Spleen (tissue), 11 donors: ENCODE data around the gene HSPE1. TPM values are rescaled to one million over a fixed set of nuclear protein-coding genes. Genes with fewer than 3 reads are reported as not detected.

Experiments
- DNase-seq: peaks from one replicate; pipeline ENCODE4 v3.0.0-alpha.2; 2020
- H3K27ac ChIP-seq, 8 donors: fragments of 200-600 bp; sonication (generic) in 7 of 8; 1 replicate in 4 of 8; 2 replicates in 4 of 8; pipeline versions ENCODE4 v1.5.0 to v1.8.0; 2016 to 2021; ENCODE audit warnings: inconsistent platforms in 4 of 8, mild to moderate bottlenecking in 4 of 8, moderate library complexity in 1 of 8
- H3K27me3 ChIP-seq, 7 donors: fragments of 200-600 bp; sonication (generic) in 6 of 7; replicated peaks in 1 of 7; 1 replicate in 4 of 7; 2 replicates in 3 of 7; pipeline versions ENCODE4 v1.5.0 to v1.8.0; 2016 to 2021; ENCODE audit warnings: inconsistent platforms in 3 of 7, mild to moderate bottlenecking in 1 of 7
- H3K36me3 ChIP-seq, 6 donors: fragments of 200-600 bp; sonication (generic) in 5 of 6; 1 replicate in 4 of 6; 2 replicates in 2 of 6; pipeline versions ENCODE4 v1.5.0 to v1.8.0; 2016 to 2021; ENCODE audit warnings: inconsistent platforms in 2 of 6
- H3K4me1 ChIP-seq, 6 donors: fragments of 200-600 bp; sonication (generic) in 5 of 6; 1 replicate in 3 of 6; 2 replicates in 3 of 6; pipeline versions ENCODE4 v1.5.0 to v1.8.0; 2016 to 2021; ENCODE audit warnings: inconsistent platforms in 3 of 6
- H3K4me3 ChIP-seq, 8 donors: fragments of 200-600 bp; sonication (generic) in 7 of 8; 1 replicate in 4 of 8; 2 replicates in 4 of 8; pipeline versions ENCODE4 v1.5.0 to v1.8.0; 2016 to 2021; ENCODE audit warnings: inconsistent platforms in 4 of 8, mild to moderate bottlenecking in 4 of 8, moderate library complexity in 2 of 8
- H3K9me3 ChIP-seq, 8 donors: fragments of 200-600 bp; sonication (generic) in 7 of 8; 1 replicate in 4 of 8; 2 replicates in 4 of 8; pipeline versions ENCODE4 v1.5.0 to v1.8.0; 2016 to 2021; ENCODE audit warnings: inconsistent platforms in 4 of 8
- CTCF ChIP-seq, 11 experiments: fragments of 200-600 bp in 7 of 11; fragments of 450-650 bp in 4 of 11; sonication (generic) in 4 of 11; IDR thresholded peaks in 8 of 11; conservative IDR thresholded peaks in 3 of 11; 1 replicate in 7 of 11; 2 replicates in 4 of 11; pipeline versions ENCODE4 v1.4.0 to v1.8.0; 2016 to 2021; ENCODE audit warnings: antibody characterized with exemption in 11 of 11, inconsistent platforms in 4 of 11, mild to moderate bottlenecking in 1 of 11
- POLR2A ChIP-seq, 3 donors: fragments of 450-650 bp; IDR thresholded peaks; one replicate each; pipeline ENCODE4 v1.5.1; 2017; ENCODE audit warnings: antibody characterized with exemption in 3 of 3, mild to moderate bottlenecking in 1 of 3
- POLR2AphosphoS5 ChIP-seq, 3 donors: sonication (generic); formaldehyde crosslinking; IDR thresholded peaks; one replicate each; pipeline ENCODE4 v1.5.1; 2017; ENCODE audit warnings: antibody characterized with exemption in 3 of 3
- WGBS, 5 donors: extraction: QIAGEN DNeasy Blood & Tissue Kit in 3 of 5; methylation state at CpG; one replicate each; pipeline versions ENCODE4 v1.1.5 to v1.1.7; 2013 to 2018; 5-methylcytosine and 5-hydroxymethylcytosine counted together
- intact Hi-C: fragments of 100-400 bp; cut with DNase I; formaldehyde crosslinking; loops from one replicate; pipeline ENCODE4 v1.15.0; 2023; ENCODE audit warnings: low total_unique reads
- polyA plus RNA-seq, 3 donors: library from polyadenylated mRNA; stranded (reverse); fragments of 200-250 nt; gene quantifications; one replicate each; pipeline ENCODE4 v1.2.1, GENCODE V29; 2013
- total RNA-seq, 7 donors: library from RNA; depleted of rRNA in 3 of 7; stranded (reverse); fragments of >200 nt in 3 of 7; fragmentation: NEBNext Ultra II Directional in 4 of 7; extraction: Animal tissue kit (Norgen Biotek cat#: 25700) in 4 of 7; gene quantifications; one replicate each; pipeline versions ENCODE4 v1.1.0 to v1.2.1, GENCODE V29; 2016 to 2021
- donor health status: healthy with polysubstance abuse.
- donor health status: DM: no; HTN: no; CAD: no; lungs with moderate emphysema.
- donor health status: DM: no; HTN: no; CAD: no.
- donor health status: Bipolar disorder and iron deficiency.
- donor health status: healthy.
- donor health status: DM: no; HTN: no; CAD: no.
- donor health status: DM: yes; HTN: yes; CAD: no.

The HSPE1 gene
- total and polyA plus RNA-seq, 10 donors, result 38.1 to 138 (median 66.2) TPM

DNA sequence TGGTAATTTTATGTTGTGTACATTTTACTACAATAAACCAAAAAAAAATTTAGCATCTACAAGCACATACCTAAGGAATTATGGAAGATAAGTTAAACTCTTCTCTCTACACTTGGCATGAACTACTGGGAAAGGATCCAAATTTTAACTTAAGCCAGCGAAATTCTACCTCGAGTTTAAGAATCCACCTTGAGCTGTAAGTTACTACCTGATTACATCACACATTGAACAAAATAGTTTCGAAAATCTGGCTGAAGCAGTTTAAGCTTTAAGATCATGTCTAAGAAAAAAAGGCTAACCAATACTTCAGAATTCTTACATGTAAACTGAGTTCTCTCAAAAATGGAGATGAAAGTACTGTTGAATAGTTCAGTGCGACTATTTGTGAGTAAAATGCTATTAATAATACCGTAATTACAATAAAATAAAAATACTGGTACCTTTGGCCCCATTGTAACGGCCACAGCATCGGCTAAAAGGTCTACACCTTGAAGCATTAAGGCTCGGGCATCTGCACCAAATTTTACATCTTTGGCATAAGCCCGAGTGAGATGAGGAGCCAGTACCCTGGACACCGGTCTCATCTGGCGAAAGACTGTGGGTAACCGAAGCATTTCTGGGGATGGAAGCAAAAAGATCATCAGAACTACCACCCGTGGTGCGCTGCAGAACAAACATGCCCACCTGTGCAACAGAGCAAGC, 1.8 kb upstream of the HSPE1 start:
- intact Hi-C loops, result no loop called here
- peak overlapping the region; percentile 77 to 98 (median 86) for H3K4me3 ChIP-seq
- H3K9me3 ChIP-seq, result no peaks in the 10 kb centered on the region
- TF ChIP-seq CTCF (IDR thresholded peaks at IDR 0.05 in 8 of 11, conservative IDR thresholded peaks at IDR 0.05 in 3 of 11), result no peak
- TF ChIP-seq POLR2A (IDR thresholded peaks at IDR 0.05), result no peak
- no peak for TF ChIP-seq POLR2AphosphoS5 (IDR thresholded peaks at IDR 0.05)
- WGBS, 5 donors, result 11 to 19% (median 15%) methylated on average over 14 of the region's 14 CpGs
- no peak for DNase-seq
- H3K27ac ChIP-seq, result peak overlapping the region in 7 of 8 donors; percentile 93 to 100 (median 97)
- peaks cover 39 to 73% (median 56%) of the 10 kb centered on the region in 6 donors for H3K4me1 ChIP-seq
- peaks cover 0 to 59% (median 29%) of the 10 kb centered on the region in 6 donors for H3K36me3 ChIP-seq
- no peaks in the 10 kb centered on the region for H3K27me3 ChIP-seq

DNA sequence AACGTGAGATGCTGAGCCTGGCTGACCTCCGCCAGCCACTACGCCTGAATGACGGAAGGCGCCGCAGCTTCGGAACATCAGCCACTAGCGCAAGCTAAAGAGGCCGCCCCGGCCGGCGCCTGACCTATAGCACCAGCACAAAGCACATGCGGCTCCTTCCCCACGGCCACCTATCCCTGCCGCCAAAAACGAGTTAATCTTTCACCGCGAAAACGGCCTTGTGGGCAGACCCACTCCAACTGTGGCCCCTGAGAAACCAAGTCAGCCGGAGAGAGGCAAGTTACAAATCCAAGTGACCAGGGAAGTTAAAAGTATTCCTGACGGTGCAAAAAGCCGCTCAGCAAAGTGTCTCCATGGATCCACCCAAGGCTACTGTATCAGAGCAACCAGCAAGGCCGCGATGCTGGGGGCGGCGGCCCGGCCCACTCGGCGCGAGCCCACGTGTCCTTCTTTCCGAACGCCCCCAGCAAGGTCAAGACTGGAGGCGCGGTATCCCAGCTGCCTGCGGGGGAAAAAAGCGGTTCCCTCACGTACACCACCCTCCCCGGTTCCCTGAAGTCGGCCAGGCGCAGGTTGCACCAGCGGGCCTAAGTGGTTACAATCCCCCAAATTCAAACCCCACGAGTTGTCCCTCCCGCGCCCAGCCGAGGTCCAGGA, 1.1 kb upstream of the HSPE1 start:
- peak overlapping the region; percentile 82 to 100 (median 96) for H3K27ac ChIP-seq
- H3K36me3 ChIP-seq, result peaks cover 0 to 59% (median 28%) of the 10 kb centered on the region in 6 donors
- DNase-seq, result peak; percentile 93
- 0 to 1% (median 0%) methylated on average over 28 to 46 of the region's 46 CpGs for WGBS, 5 donors
- TF ChIP-seq CTCF (IDR thresholded peaks at IDR 0.05 in 8 of 11, conservative IDR thresholded peaks at IDR 0.05 in 3 of 11) (no peak), POLR2AphosphoS5 (IDR thresholded peaks at IDR 0.05) (peak; percentile 27 to 71 (median 53))
- intact Hi-C loops, result no loop called here
- H3K4me1 ChIP-seq, result peaks cover 39 to 80% (median 56%) of the 10 kb centered on the region in 6 donors
- no peaks in the 10 kb centered on the region for H3K9me3 ChIP-seq
- H3K27me3 ChIP-seq, result no peaks in the 10 kb centered on the region
- H3K4me3 ChIP-seq, result peak overlapping the region; percentile 77 to 98 (median 86)

GRCh38 chr2:197500503-197501131, 438 bp downstream of the HSPE1 start:
- intact Hi-C loops, result no loop called here
- Histone ChIP-seq H3K9me3 (no peaks in the 10 kb centered on the region), H3K36me3 (peaks cover 0 to 56% (median 29%) of the 10 kb centered on the region in 6 donors)

More at GRCh38 chr2:197500503-197501131, 438 bp downstream of the HSPE1 start:
- Histone ChIP-seq H3K4me1 (peaks cover 38 to 79% (median 54%) of the 10 kb centered on the region in 6 donors), H3K27ac (peak overlapping the region; percentile 82 to 100 (median 96)), H3K27me3 (no peaks in the 10 kb centered on the region), H3K4me3 (peak overlapping the region; percentile 77 to 98 (median 86))
- WGBS, 5 donors, result 0 to 1% (median 0%) methylated on average over 19 to 30 of the region's 30 CpGs
- TF ChIP-seq POLR2AphosphoS5 (IDR thresholded peaks at IDR 0.05) (no peak), POLR2A (IDR thresholded peaks at IDR 0.05) (no peak), CTCF (IDR thresholded peaks at IDR 0.05 in 8 of 11, conservative IDR thresholded peaks at IDR 0.05 in 3 of 11) (no peak)
- DNase-seq, result no peak
